ENCODE data around the gene DIP2A.

Gene DIP2A

GRCh38 chr21:46427516-46427915 lies 31.2 kb upstream of the DIP2A start:
- Histone ChIP-seq H3K27me3 (ENCODE audit: insufficient read depth, low read depth, severe bottlenecking) (no peaks in the 10 kb centered on the region), H3K36me3 (peaks cover 74% of the 10 kb centered on the region), H3K9me3 (ENCODE audit: severe bottlenecking) (no peaks in the 10 kb centered on the region), H3K4me3 (ENCODE audit: low read depth, low read length) (no peak overlapping the region), H3K27ac (no peak overlapping the region)
- TF ChIP-seq, protein P1, sequence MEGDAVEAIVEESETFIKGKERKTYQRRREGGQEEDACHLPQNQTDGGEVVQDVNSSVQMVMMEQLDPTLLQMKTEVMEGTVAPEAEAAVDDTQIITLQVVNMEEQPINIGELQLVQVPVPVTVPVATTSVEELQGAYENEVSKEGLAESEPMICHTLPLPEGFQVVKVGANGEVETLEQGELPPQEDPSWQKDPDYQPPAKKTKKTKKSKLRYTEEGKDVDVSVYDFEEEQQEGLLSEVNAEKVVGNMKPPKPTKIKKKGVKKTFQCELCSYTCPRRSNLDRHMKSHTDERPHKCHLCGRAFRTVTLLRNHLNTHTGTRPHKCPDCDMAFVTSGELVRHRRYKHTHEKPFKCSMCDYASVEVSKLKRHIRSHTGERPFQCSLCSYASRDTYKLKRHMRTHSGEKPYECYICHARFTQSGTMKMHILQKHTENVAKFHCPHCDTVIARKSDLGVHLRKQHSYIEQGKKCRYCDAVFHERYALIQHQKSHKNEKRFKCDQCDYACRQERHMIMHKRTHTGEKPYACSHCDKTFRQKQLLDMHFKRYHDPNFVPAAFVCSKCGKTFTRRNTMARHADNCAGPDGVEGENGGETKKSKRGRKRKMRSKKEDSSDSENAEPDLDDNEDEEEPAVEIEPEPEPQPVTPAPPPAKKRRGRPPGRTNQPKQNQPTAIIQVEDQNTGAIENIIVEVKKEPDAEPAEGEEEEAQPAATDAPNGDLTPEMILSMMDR (IDR thresholded peaks at IDR 0.05; ENCODE audit: low read depth, low read length) = no peak
- DNase-seq = no peak

- Histone ChIP-seq H3K27ac (no peak overlapping the region), H3K4me3 (ENCODE audit: low read depth, low read length) (no peak overlapping the region), H3K9me3 (ENCODE audit: severe bottlenecking) (no peaks in the 10 kb centered on the region), H3K27me3 (ENCODE audit: insufficient read depth, low read depth, severe bottlenecking) (no peaks in the 10 kb centered on the region), H3K36me3 (peaks cover 76% of the 10 kb centered on the region)
- DNase-seq = no peak
- TF ChIP-seq, protein P1 (IDR thresholded peaks at IDR 0.05; ENCODE audit: low read depth, low read length) = no peak
Observed at GRCh38 chr21:46428286-46428685, 30.4 kb upstream of the DIP2A start.

DNA sequence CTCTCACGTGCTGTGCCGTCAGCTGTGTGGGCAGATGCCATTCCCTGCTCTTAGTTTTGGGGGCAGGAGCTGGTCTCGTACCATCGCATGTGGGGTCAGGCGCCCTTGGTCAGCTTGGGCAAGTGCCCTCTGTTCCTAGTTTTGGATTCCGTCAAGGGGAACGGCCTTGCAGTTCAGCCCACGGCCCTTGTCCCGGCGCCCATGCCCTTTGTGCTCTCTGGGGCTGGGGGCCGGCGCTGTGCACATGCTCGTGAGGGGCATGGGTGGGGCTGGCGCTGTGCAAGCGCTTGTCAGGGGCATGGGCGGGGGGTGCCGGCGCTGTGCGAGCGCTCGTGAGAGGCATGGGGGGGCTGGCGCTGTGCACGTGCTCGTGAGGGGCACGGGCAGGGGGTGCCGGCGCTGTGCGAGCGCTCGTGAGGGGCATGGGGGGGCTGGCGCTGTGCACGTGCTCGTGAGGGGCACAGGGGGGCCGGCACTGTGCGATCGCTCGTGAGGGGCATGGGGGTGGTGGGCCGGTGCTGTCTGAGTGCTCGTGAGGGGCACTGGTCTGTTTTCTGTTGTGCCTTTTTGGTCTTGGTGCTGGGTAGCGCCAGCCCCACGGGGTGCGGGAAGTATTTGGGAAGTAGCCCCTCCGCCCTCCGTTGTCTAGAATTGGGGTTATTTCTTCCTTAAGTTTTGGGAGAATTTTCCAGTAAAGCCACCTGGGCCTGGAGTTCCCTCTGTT lies 29.5 kb upstream of the DIP2A start:
- no peak overlapping the region for H3K4me3 ChIP-seq (ENCODE audit: low read depth, low read length)
- no peaks in the 10 kb centered on the region for H3K9me3 ChIP-seq (ENCODE audit: severe bottlenecking)
- H3K27me3 ChIP-seq (ENCODE audit: insufficient read depth, low read depth, severe bottlenecking) = no peaks in the 10 kb centered on the region
- DNase-seq = no peak
- TF ChIP-seq, protein P1 (IDR thresholded peaks at IDR 0.05; ENCODE audit: low read depth, low read length) = no peak
- no peak overlapping the region for H3K27ac ChIP-seq
- peaks cover 82% of the 10 kb centered on the region for H3K36me3 ChIP-seq

DNA sequence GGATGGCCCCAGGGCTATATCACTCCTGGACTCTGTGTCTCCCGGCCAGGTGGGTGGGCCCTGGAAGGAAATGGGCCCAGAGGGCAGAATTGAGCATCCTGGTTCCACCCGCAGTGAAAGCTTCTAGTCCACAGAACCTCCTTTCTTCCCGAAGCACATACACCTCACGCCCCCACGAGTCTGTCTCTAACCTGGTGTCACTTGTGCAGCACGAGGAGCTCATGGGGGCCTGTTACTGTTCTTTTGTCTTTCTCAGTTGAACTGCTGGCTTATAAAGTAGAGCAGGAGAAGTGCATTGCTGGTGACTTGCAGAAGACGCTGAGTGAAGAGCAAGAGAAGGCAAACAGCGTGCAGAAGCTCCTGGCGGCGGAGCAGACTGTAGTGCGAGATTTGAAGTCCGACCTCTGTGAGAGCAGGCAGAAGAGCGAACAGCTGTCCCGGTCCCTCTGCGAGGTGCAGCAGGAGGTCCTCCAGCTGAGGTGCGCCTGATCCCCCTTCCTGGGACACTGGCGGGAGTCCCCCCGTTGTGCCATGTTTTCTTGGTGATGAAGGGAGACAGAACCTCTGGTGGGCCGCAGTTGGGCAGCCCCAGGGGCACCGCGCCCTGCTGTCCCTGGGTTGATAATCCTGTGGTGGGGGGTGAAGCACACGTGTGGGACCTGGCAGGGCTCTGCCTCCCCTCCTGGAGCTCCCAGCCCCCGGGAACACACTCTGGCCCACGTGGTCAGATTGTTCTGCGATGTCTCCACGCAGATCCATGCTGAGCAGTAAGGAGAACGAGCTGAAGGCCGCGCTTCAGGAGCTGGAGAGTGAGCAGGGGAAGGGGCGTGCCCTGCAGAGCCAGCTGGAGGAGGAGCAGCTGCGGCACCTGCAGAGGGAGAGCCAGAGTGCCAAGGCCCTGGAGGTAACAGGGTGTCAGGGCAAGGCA lies 28.7 kb upstream of the DIP2A start:
- Histone ChIP-seq H3K4me3 (ENCODE audit: low read depth, low read length) (no peak overlapping the region), H3K9me3 (ENCODE audit: severe bottlenecking) (no peaks in the 10 kb centered on the region), H3K27me3 (ENCODE audit: insufficient read depth, low read depth, severe bottlenecking) (no peaks in the 10 kb centered on the region), H3K36me3 (peaks cover 91% of the 10 kb centered on the region), H3K27ac (no peak overlapping the region)
- TF ChIP-seq, protein P1 (IDR thresholded peaks at IDR 0.05; ENCODE audit: low read depth, low read length) = no peak
- no peak for DNase-seq

DNA sequence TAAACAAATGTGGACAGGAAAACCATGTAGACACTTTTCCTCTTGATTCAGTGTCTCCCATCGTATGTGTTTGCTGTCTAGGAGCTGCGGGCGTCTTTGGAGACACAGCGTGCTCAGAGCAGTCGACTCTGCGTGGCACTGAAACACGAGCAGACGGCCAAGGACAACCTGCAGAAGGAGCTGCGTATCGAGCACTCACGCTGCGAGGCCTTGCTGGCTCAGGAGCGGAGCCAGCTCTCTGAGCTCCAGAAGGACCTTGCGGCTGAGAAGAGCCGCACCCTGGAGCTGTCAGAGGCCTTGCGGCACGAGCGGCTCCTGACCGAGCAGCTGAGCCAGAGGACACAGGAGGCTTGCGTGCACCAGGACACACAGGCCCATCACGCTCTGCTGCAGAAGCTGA lies 27.2 kb upstream of the DIP2A start:
- no peaks in the 10 kb centered on the region for H3K27me3 ChIP-seq (ENCODE audit: insufficient read depth, low read depth, severe bottlenecking)
- DNase-seq = no peak
- H3K4me3 ChIP-seq (ENCODE audit: low read depth, low read length) = no peak overlapping the region
- peaks cover 94% of the 10 kb centered on the region for H3K36me3 ChIP-seq
- H3K9me3 ChIP-seq (ENCODE audit: severe bottlenecking) = no peaks in the 10 kb centered on the region
- no peak overlapping the region for H3K27ac ChIP-seq
- TF ChIP-seq, protein P1 (IDR thresholded peaks at IDR 0.05; ENCODE audit: low read depth, low read length) = no peak

Measured in WERI-Rb-1 (cell line).